NT2/D1 (cell line): ENCODE measurements around the gene TBATA.

Source experiments
- YY1 ChIP-seq: IDR thresholded peaks from 2 replicates; pipeline ENCODE4 v1.6.1; 2011; ENCODE audit not compliant: insufficient read length, insufficient read depth
- ZNF274 ChIP-seq: IDR thresholded peaks from 2 replicates; pipeline ENCODE4 v1.6.1; 2011; ENCODE audit warnings: mild to moderate bottlenecking, low read depth, low read length

DNA sequence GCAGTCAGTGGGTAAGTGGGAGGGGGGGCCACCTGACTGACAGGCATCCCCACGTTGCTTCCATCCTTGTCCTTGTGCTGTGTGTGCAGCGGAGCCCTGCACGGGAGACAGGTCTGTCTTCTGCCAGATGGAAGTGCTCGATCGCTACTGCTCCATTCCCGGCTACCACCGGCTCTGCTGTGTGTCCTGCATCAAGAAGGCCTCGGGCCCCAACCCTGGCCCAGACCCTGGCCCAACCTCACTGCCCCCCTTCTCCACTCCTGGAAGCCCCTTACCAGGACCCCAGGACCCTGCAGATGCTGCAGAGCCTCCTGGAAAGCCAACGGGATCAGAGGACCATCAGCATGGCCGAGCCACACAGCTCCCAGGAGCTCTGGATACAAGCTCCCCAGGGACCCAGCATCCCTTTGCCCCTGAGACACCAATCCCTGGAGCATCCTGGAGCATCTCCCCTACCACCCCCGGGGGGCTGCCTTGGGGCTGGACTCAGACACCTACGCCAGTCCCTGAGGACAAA lies 24.8 kb downstream of the TBATA start:
- TF ChIP-seq ZNF274 (no peak), YY1 (no peak)
